Superior temporal gyrus (tissue), 1 donor: ENCODE data around the gene DNAI4.
"Not testable (repeated sequence)": the region's sequence is repeated elsewhere in the genome, so short reads cannot be mapped to it uniquely, and the experiment has no call there.

Source experiments
- DNase-seq: peaks from one replicate; pipeline ENCODE4 v3.0.0-alpha.2; 2016; ENCODE audit errors: extremely low spot score

DNAI4 gene

GRCh38 chr1:66831529-66832239 is 93.0 kb downstream of the DNAI4 start:
- DNase-seq = no peak

GRCh38 chr1:66824771-66825170 is 99.9 kb downstream of the DNAI4 start:
- no peak for DNase-seq

GRCh38 chr1:66809736-66810326 is 114.8 kb downstream of the DNAI4 start:
- no peak for DNase-seq

GRCh38 chr1:66809245-66809644 is 115.4 kb downstream of the DNAI4 start:
- no peak for DNase-seq

- DNase-seq = not testable (repeated sequence)
Observed at GRCh38 chr1:66795839-66796238, 128.8 kb downstream of the DNAI4 start.

GRCh38 chr1:66791621-66792610 is 132.7 kb downstream of the DNAI4 start:
- DNase-seq = no peak

- no peak for DNase-seq
Observed at GRCh38 chr1:66788231-66788939, 136.3 kb downstream of the DNAI4 start.

- DNase-seq = no peak
Observed at GRCh38 chr1:66787641-66788040, 137.0 kb downstream of the DNAI4 start.

- not testable (repeated sequence) for DNase-seq
Observed at GRCh38 chr1:66785800-66786199, 138.9 kb downstream of the DNAI4 start.

GRCh38 chr1:66779475-66780078 is 145.1 kb downstream of the DNAI4 start:
- DNase-seq = no peak

GRCh38 chr1:66778969-66779368 is 145.7 kb downstream of the DNAI4 start:
- DNase-seq = no peak

GRCh38 chr1:66778266-66778665 is 146.4 kb downstream of the DNAI4 start:
- DNase-seq = no peak

GRCh38 chr1:66777831-66778230 is 146.8 kb downstream of the DNAI4 start:
- no peak for DNase-seq

GRCh38 chr1:66775646-66776045 is 149.0 kb downstream of the DNAI4 start:
- DNase-seq = no peak

- DNase-seq = no peak
Observed at GRCh38 chr1:66774438-66774837, 150.2 kb downstream of the DNAI4 start.

- no peak for DNase-seq
Observed at GRCh38 chr1:66773227-66773626, 151.4 kb downstream of the DNAI4 start.

- DNase-seq = no peak
Observed at GRCh38 chr1:66770694-66771093, 154.0 kb downstream of the DNAI4 start.

GRCh38 chr1:66770240-66770639 is 154.4 kb downstream of the DNAI4 start:
- no peak for DNase-seq

- no peak for DNase-seq
Observed at GRCh38 chr1:66769512-66770229, 155.0 kb downstream of the DNAI4 start.

GRCh38 chr1:66768965-66769364 is 155.7 kb downstream of the DNAI4 start:
- DNase-seq = no peak

GRCh38 chr1:66767626-66768025 is 157.0 kb downstream of the DNAI4 start:
- DNase-seq = no peak
